Endothelial cell of umbilical vein (primary cell): ENCODE measurements around the gene KIZ. TPM values are rescaled to one million over a fixed set of nuclear protein-coding genes. Genes with fewer than 3 reads are reported as not detected.

Experiments
- BruUV-seq: library from RNA; stranded (reverse); fragments of 400-500 nt; replicated peaks from 2 replicates; lab custom pipeline; 2021; lab: Mats Ljungman, UMichigan
- CTCF ChIA-PET: fragments of 300-600, 350-600 bp; sonication (Branson Sonifier 250); formaldehyde crosslinking; loops from one replicate; lab custom pipeline; 2021; ENCODE audit warnings: antibody characterized with exemption, inconsistent platforms; lab: Charles Lee
- POLR2A ChIA-PET: fragments of 300-600, 350-600 bp; sonication (Branson Sonifier 250); formaldehyde crosslinking; loops from one replicate; lab custom pipeline; 2021; ENCODE audit warnings: antibody characterized with exemption, inconsistent platforms; lab: Charles Lee
- DNase-seq: peaks from one replicate; pipeline ENCODE4 v3.0.0-alpha.2; 2011; ENCODE audit warnings: low read depth, low spot score
- FAIRE-seq: peaks from 2 replicates; lab custom pipeline; 2011; peaks lifted over from hg19 to GRCh38; lab: Jason Lieb, UNC
- H2AFZ ChIP-seq: 2 replicates; pipeline ENCODE4 v1.6.0; 2012; ENCODE audit warnings: low read depth, low read length, control low read depth, inconsistent platforms
- H3K27ac ChIP-seq: 2 replicates; pipeline ENCODE4 v1.5.1; 2011; ENCODE audit warnings: low read depth, mild to moderate bottlenecking, control low read depth, low read length, moderate library complexity; ENCODE audit not compliant: insufficient read depth
- H3K27me3 ChIP-seq, 2 experiments: 2 replicates each; pipeline versions ENCODE4 v1.6.0 to v1.6.1; 2011; ENCODE audit warnings: low read length in 2 of 2, mixed read lengths in 1 of 2; ENCODE audit not compliant: control insufficient read depth in 2 of 2, insufficient read depth in 2 of 2
- H3K36me3 ChIP-seq, 2 experiments: 2 replicates in 1 of 2; 3 replicates in 1 of 2; pipeline ENCODE4 v1.5.1; 2011; ENCODE audit warnings: low read length in 2 of 2, mild to moderate bottlenecking in 1 of 2, moderate library complexity in 1 of 2; ENCODE audit not compliant: control insufficient read depth in 2 of 2, insufficient read depth in 2 of 2; ENCODE audit errors: extremely low read depth in 1 of 2
- H3K4me1 ChIP-seq: 3 replicates; pipeline ENCODE4 v1.5.1; 2011; ENCODE audit warnings: mild to moderate bottlenecking, low read length; ENCODE audit not compliant: control insufficient read depth, insufficient read depth; ENCODE audit errors: extremely low read depth
- H3K4me2 ChIP-seq: 2 replicates; pipeline ENCODE4 v1.6.1; 2011; ENCODE audit warnings: low read length, control low read depth, mixed read lengths; ENCODE audit not compliant: insufficient read depth
- H3K4me3 ChIP-seq, 3 experiments: fragments of 200-600 bp in 1 of 3; sonication (generic), shearing (Covaris generic) in 1 of 3; replicated peaks in 1 of 3; 2 replicates each; pipeline ENCODE4 v1.5.1; 2011 to 2016; ENCODE audit warnings: control low read depth in 3 of 3, low read length in 3 of 3, mild to moderate bottlenecking in 2 of 3, inconsistent platforms in 1 of 3, low read depth in 1 of 3, moderate library complexity in 1 of 3; ENCODE audit not compliant: insufficient read depth in 1 of 3
- H3K79me2 ChIP-seq: 2 replicates; pipeline ENCODE4 v1.6.0; 2012; ENCODE audit warnings: low read length, inconsistent platforms; ENCODE audit not compliant: control insufficient read depth, insufficient read depth
- H3K9ac ChIP-seq: replicated peaks from 2 replicates; pipeline ENCODE3; 2011; ENCODE audit warnings: low read length, control low read depth; ENCODE audit not compliant: insufficient read depth; ENCODE audit errors: extremely low read depth
- H3K9me1 ChIP-seq: replicated peaks from 3 replicates; pipeline ENCODE4 v1.6.0; 2011; ENCODE audit warnings: mild to moderate bottlenecking, low read length; ENCODE audit not compliant: control insufficient read depth, insufficient read depth; ENCODE audit errors: extremely low read depth
- H3K9me3 ChIP-seq: replicated peaks from 2 replicates; pipeline ENCODE4 v1.5.1; 2012; ENCODE audit warnings: low read length, inconsistent platforms; ENCODE audit not compliant: control insufficient read depth, insufficient read depth
- H4K20me1 ChIP-seq: replicated peaks from 2 replicates; pipeline ENCODE3; 2011; ENCODE audit warnings: mild to moderate bottlenecking, low read length; ENCODE audit not compliant: control insufficient read depth, insufficient read depth; ENCODE audit errors: extremely low read depth
- CTCF ChIP-seq, 2 donors: IDR thresholded peaks; 1 replicate in 1 of 2; 2 replicates in 1 of 2; pipeline ENCODE4 v1.5.1; 2011; ENCODE audit warnings: low read length in 2 of 2, mild to moderate bottlenecking in 2 of 2, moderate library complexity in 2 of 2, control low read depth in 1 of 2, inconsistent platforms in 1 of 2, low read depth in 1 of 2; ENCODE audit not compliant: insufficient read depth in 1 of 2; ENCODE audit errors: extremely low read depth in 1 of 2
- EZH2 ChIP-seq: IDR thresholded peaks from 2 replicates; pipeline ENCODE4 v1.6.1; 2012; ENCODE audit warnings: borderline replicate concordance, low read depth, mild to moderate bottlenecking, moderate library complexity, low read length, inconsistent platforms; ENCODE audit not compliant: severe bottlenecking
- FOS ChIP-seq: IDR thresholded peaks from 2 replicates; pipeline ENCODE4 v1.6.1; 2011; ENCODE audit warnings: mild to moderate bottlenecking, low read length, moderate library complexity, borderline replicate concordance; ENCODE audit not compliant: insufficient read depth
- GATA2 ChIP-seq: IDR thresholded peaks from 2 replicates; pipeline ENCODE4 v1.7.0; 2011; ENCODE audit warnings: low read depth, mild to moderate bottlenecking, moderate library complexity, mixed read lengths, low read length; ENCODE audit not compliant: insufficient read length, insufficient read depth
- JUN ChIP-seq: IDR thresholded peaks from 2 replicates; pipeline ENCODE4 v1.6.1; 2011; ENCODE audit warnings: borderline replicate concordance, low read depth; ENCODE audit not compliant: insufficient read length, insufficient read depth
- MAX ChIP-seq: IDR thresholded peaks from 2 replicates; pipeline ENCODE4 v1.6.1; 2011; ENCODE audit not compliant: insufficient read depth, insufficient read length
- MYC ChIP-seq: IDR thresholded peaks from one replicate; pipeline ENCODE4 v1.6.1; 2011; ENCODE audit warnings: mild to moderate bottlenecking, low read depth, low read length
- POLR2A ChIP-seq: IDR thresholded peaks from 2 replicates; pipeline ENCODE4 v1.6.1; 2012; ENCODE audit warnings: low read depth, mild to moderate bottlenecking, control low read depth, low read length
- POLR2AphosphoS5 ChIP-seq: IDR thresholded peaks from 2 replicates; pipeline ENCODE4 v1.6.1; 2012; ENCODE audit warnings: low read depth, mild to moderate bottlenecking, control low read depth, low read length, moderate library complexity; ENCODE audit not compliant: insufficient read depth
- dilution Hi-C: fragments of 300-500 bp; cut with MboI; formaldehyde crosslinking; loops from one replicate; pipeline ENCODE4 v1.15.0; 2019; ENCODE audit warnings: low sequenced_read_pairs; ENCODE audit not compliant: extremely low pct_ligation_motif_present
- intact Hi-C: fragments of 100-400 bp; cut with micrococcal nuclease; formaldehyde crosslinking; loops from one replicate; pipeline ENCODE4 v1.10.0; 2022
- polyA plus RNA-seq, 4 experiments: library from polyadenylated mRNA; depleted of rRNA in 3 of 4; stranded (reverse) in 3 of 4; unstranded in 1 of 4; fragments of >200 nt; gene quantifications; 2 replicates each; pipeline versions ENCODE4 v1.2.1 to v1.2.3, GENCODE V29; 2011 to 2012; ENCODE audit warnings: missing spikeins in 1 of 4
- total RNA-seq: library from RNA; stranded (reverse); gene quantifications from 2 replicates; pipeline ENCODE4 v1.2.3, GENCODE V29; 2021

The KIZ gene
- total and polyA plus RNA-seq, 2 donors (not counting 3 experiments of a cell fraction or from before 2014, with no cell fraction given): 3.9 to 7.3 TPM

DNA sequence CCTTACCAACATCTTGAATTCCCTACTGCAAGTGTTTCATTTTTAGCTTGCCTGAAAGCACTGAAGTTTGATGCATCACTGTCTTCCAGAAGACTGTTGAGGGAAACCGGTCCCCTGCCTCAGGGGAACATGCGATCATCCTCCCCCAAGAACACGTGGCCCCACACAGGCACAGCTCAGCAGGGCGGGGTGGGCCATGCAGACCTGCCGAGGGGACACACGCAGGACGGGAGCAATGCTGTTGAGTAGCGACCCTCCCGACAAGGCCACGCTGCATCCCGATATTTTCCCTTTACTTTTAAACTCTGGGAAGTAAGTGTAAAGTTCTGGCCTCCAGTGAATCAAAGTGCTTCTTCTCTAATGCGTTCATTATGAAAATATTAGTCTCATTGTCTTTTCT is 117.9 kb downstream of the KIZ start:
- Histone ChIP-seq H3K4me2 (no peak overlapping the region), H3K27ac (no peak overlapping the region), H3K4me1 (no peaks in the 10 kb centered on the region), H4K20me1 (no peaks in the 10 kb centered on the region), H3K4me3 (no peak overlapping the region), H2AFZ (no peak overlapping the region), H3K79me2 (no peaks in the 10 kb centered on the region), H3K9me1 (no peaks in the 10 kb centered on the region), H3K36me3 (no peaks in the 10 kb centered on the region), H3K9me3 (no peaks in the 10 kb centered on the region), H3K27me3 (no peaks in the 10 kb centered on the region), H3K9ac (no peak overlapping the region)
- no TSS peak for BruUV-seq
- ChIA-PET POLR2A (no interaction called here), CTCF (interaction anchor here (2.4 kb wide), 1 partner anchor 261 kb away, joined by 8 read pairs; no protein-coding TSS in a partner anchor)
- dilution Hi-C loops (no loop called here), intact Hi-C loops (no loop called here)
- TF ChIP-seq MAX: no peak
- FAIRE-seq (no peak), DNase-seq (no peak)

DNA sequence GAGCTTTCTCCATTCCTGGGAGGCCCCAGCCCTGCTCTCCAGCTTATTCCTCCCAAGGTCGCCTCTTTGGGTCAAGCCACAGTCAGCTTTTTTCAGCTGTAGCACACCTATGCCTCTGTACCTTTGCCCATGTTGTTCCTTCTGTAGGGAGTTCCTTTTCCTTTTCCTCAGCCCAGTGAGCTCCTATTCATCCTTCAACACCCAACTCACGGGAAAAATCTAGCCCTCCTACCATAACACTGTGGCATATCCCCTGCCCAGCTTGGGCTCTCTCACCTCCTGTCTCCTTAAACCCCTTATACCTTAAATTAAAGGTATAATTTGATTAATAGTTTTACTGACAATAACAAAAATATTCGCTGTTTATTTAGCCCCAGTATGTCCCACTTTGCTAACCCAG is 118.9 kb downstream of the KIZ start:
- DNase-seq (no peak), FAIRE-seq (no peak)
- CTCF ChIA-PET: interaction anchor here (1.7 to 2.4 kb wide), 2 partner anchors 9 to 260 kb away, joined by 8 read pairs; no protein-coding TSS in a partner anchor
- POLR2A ChIA-PET: no interaction called here
- Histone ChIP-seq H3K79me2 (no peaks in the 10 kb centered on the region), H3K9me1 (no peaks in the 10 kb centered on the region), H3K9ac (no peak overlapping the region), H3K36me3 (no peaks in the 10 kb centered on the region), H3K27me3 (no peaks in the 10 kb centered on the region), H4K20me1 (no peaks in the 10 kb centered on the region), H3K4me3 (no peak overlapping the region), H3K27ac (no peak overlapping the region), H3K4me1 (no peaks in the 10 kb centered on the region), H2AFZ (no peak overlapping the region), H3K9me3 (no peaks in the 10 kb centered on the region), H3K4me2 (no peak overlapping the region)
- dilution Hi-C loops: no loop called here
- intact Hi-C loops: no loop called here
- TF ChIP-seq EZH2: no peak
- no peak for TF ChIP-seq POLR2A
- no peak for TF ChIP-seq POLR2AphosphoS5
- no peak for TF ChIP-seq FOS
- no peak for TF ChIP-seq GATA2
- TF ChIP-seq MAX: no peak
- no peak for TF ChIP-seq CTCF (IDR thresholded peaks at IDR 0.05; ENCODE audit: extremely low read depth in 1 of 2, insufficient read depth in 1 of 2, low read depth in 1 of 2, low read length in 2 of 2)
- no peak for TF ChIP-seq MYC
- TF ChIP-seq JUN: no peak
- BruUV-seq: no TSS peak
